ENCODE data around the gene ZNF438. TPM values are rescaled to one million over a fixed set of nuclear protein-coding genes. Genes with fewer than 3 reads are reported as not detected.

Gene ZNF438
- total and polyA plus RNA-seq, 2 of the 4 experiments (the other 2 are of a cell fraction): 1.8 to 2.9 TPM

DNA sequence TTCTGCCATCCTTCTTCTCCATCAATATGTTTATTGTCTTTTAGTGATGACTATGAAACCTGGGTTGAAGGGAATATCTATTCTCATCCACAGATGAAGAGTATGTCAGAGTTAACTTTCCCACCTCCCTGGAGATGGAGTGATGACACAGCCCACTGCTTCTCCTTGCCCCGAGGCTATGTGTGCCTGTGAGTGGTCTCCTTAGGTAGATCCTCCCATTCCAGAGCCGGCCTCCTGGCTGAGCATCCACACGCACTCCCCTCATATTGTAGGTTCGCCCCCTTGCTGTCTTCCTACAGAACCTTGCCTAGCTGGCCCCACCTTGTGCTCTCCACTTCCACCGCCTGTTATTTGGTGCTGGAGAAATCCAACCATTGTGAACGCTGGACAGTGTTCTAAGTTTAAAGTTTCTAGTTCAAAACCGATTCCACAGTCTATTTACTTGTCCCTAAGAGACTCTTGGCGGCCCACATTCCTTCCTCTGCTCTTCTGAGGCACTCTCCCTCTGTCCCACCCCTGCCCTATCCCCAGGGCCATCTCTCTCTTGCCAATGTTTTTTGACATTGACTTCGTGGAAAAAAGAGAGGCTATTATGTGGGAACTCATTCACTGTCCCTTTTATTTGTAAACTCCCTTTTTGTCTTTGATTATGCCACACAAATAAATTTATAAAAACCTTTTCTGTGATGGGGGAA lies 168.0 kb downstream of the ZNF438 start:
- Histone ChIP-seq H2BK120ac (ENCODE audit: low read depth, low read length) (peak overlapping the region; percentile 95), H2AFZ (replicated peaks; ENCODE audit: low read length, poor library complexity) (peak overlapping the region; percentile 47), H2AK9ac (replicated peaks; ENCODE audit: low read depth, low read length, poor library complexity) (peak overlapping the region; percentile 68), H4K5ac (ENCODE audit: low read depth, low read length) (peak overlapping the region; percentile 27), H3K9me1 (ENCODE audit: insufficient read depth, low read length) (peaks cover 10% of the 10 kb centered on the region), H3K79me1 (ENCODE audit: low read depth in 1 of 2, low read length in 2 of 2) (peaks cover 0 to 12% of the 10 kb centered on the region in 2 experiments; a peak in 3 of 4 replicates), H3K18ac (ENCODE audit: low read depth, low read length) (peak overlapping the region; percentile 73), H3K23ac (ENCODE audit: low read depth, low read length) (peak overlapping the region; percentile 79), H3K4me2 (ENCODE audit: low read depth, low read length) (no peak overlapping the region), H3K36me3 (ENCODE audit: control insufficient read depth, insufficient read depth, low read length) (no peaks in the 10 kb centered on the region), H2BK15ac (ENCODE audit: low read depth, low read length) (peak overlapping the region; percentile 91), H3K4ac (ENCODE audit: low read depth, low read length) (peak overlapping the region; percentile 93), H4K8ac (ENCODE audit: low read depth in 2 of 2, low read length in 2 of 2) (peak overlapping the region; percentile 66 to 89), H2BK5ac (ENCODE audit: low read depth, low read length, poor library complexity, severe bottlenecking) (peak overlapping the region; percentile 90), H3K14ac (replicated peaks; ENCODE audit: low read depth, low read length) (peak overlapping the region; percentile 82), H4K20me1 (ENCODE audit: insufficient read depth, low read length) (no peaks in the 10 kb centered on the region), H3K27me3 (ENCODE audit: control insufficient read depth, insufficient read depth, low read length) (no peaks in the 10 kb centered on the region), H3K4me3 (ENCODE audit: insufficient read depth, low read depth, low read length) (no peak overlapping the region), H2BK20ac (ENCODE audit: low read depth, low read length) (peak overlapping the region; percentile 96), H3K9ac (ENCODE audit: low read depth, low read length) (no peak overlapping the region), H4K91ac (ENCODE audit: insufficient read depth, low read depth, low read length) (peak overlapping the region; percentile 94), H3K56ac (ENCODE audit: extremely low read depth, insufficient read depth, low read length) (peak overlapping the region; percentile 21; the same call in 1 of the 2 replicates), H3K4me1 (ENCODE audit: control insufficient read depth, insufficient read depth, low read length) (peaks cover 14% of the 10 kb centered on the region), H3K27ac (ENCODE audit: insufficient read depth, low read length) (peak overlapping the region; percentile 80), H2AK5ac (ENCODE audit: low read depth, low read length) (peak overlapping the region; percentile 90), H3K9me3 (ENCODE audit: control insufficient read depth, insufficient read depth, low read length) (no peaks in the 10 kb centered on the region)
- BruUV-seq (replicated peaks): no TSS peak
- WGBS, 2 experiments (ENCODE audit: extremely low coverage in 2 of 2, insufficient read length in 1 of 2): 93% methylated on average over 3 of the region's 9 CpGs; no CpG with 5 or more reads in 1 of the 2 experiments
- intact Hi-C loops (cut with micrococcal nuclease) (no loop called here), in situ Hi-C loops (cut with MboI; ENCODE audit: low sequenced_read_pairs) (no loop called here), dilution Hi-C loops (cut with HindIII; ENCODE audit: low sequenced_read_pairs, unreplicated experiment) (no loop called here)
- TF ChIP-seq MXI1 (IDR thresholded peaks at IDR 0.05; ENCODE audit: borderline replicate concordance, low read depth, low read length) (no peak), POLR2A (IDR thresholded peaks at IDR 0.05; ENCODE audit: low read depth, low read length) (no peak), CHD1 (IDR thresholded peaks at IDR 0.05; ENCODE audit: low read depth, low read length) (no peak), RCOR1 (IDR thresholded peaks at IDR 0.05; ENCODE audit: insufficient replicate concordance, low read length) (no peak), BHLHE40 (IDR thresholded peaks at IDR 0.05; ENCODE audit: low read depth, low read length) (no peak), RAD21 (IDR thresholded peaks at IDR 0.05; ENCODE audit: low read length) (no peak), MAFK (IDR thresholded peaks at IDR 0.05; ENCODE audit: low read depth, low read length) (no peak), NFE2L2 (IDR thresholded peaks at IDR 0.05; ENCODE audit: low read depth, low read length) (no peak), SMC3 (IDR thresholded peaks at IDR 0.05; ENCODE audit: low read depth, low read length) (no peak)
- TF ChIP-seq, protein P1, sequence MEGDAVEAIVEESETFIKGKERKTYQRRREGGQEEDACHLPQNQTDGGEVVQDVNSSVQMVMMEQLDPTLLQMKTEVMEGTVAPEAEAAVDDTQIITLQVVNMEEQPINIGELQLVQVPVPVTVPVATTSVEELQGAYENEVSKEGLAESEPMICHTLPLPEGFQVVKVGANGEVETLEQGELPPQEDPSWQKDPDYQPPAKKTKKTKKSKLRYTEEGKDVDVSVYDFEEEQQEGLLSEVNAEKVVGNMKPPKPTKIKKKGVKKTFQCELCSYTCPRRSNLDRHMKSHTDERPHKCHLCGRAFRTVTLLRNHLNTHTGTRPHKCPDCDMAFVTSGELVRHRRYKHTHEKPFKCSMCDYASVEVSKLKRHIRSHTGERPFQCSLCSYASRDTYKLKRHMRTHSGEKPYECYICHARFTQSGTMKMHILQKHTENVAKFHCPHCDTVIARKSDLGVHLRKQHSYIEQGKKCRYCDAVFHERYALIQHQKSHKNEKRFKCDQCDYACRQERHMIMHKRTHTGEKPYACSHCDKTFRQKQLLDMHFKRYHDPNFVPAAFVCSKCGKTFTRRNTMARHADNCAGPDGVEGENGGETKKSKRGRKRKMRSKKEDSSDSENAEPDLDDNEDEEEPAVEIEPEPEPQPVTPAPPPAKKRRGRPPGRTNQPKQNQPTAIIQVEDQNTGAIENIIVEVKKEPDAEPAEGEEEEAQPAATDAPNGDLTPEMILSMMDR (conservative IDR thresholded peaks at IDR 0.05; ENCODE audit: low read depth, low read length): no peak
- TF ChIP-seq, protein P2, sequence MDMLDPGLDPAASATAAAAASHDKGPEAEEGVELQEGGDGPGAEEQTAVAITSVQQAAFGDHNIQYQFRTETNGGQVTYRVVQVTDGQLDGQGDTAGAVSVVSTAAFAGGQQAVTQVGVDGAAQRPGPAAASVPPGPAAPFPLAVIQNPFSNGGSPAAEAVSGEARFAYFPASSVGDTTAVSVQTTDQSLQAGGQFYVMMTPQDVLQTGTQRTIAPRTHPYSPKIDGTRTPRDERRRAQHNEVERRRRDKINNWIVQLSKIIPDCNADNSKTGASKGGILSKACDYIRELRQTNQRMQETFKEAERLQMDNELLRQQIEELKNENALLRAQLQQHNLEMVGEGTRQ (IDR thresholded peaks at IDR 0.05; ENCODE audit: low read depth, low read length): no peak
- TF ChIP-seq, protein P3, sequence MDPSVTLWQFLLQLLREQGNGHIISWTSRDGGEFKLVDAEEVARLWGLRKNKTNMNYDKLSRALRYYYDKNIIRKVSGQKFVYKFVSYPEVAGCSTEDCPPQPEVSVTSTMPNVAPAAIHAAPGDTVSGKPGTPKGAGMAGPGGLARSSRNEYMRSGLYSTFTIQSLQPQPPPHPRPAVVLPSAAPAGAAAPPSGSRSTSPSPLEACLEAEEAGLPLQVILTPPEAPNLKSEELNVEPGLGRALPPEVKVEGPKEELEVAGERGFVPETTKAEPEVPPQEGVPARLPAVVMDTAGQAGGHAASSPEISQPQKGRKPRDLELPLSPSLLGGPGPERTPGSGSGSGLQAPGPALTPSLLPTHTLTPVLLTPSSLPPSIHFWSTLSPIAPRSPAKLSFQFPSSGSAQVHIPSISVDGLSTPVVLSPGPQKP (IDR thresholded peaks at IDR 0.05; ENCODE audit: borderline replicate concordance, low read depth, low read length): no peak
- ATAC-seq (ENCODE audit: low read depth): peak; percentile 18; the same call in 1 of the 2 replicates
- ChIA-PET POLR2A (ENCODE audit: unreplicated experiment) (no interaction called here), CTCF (interaction anchor here (1.0 kb wide), 1 partner anchor 30 kb away, joined by 3 read pairs; no protein-coding TSS in a partner anchor)
- DNase-seq: peak; percentile 34
